Inflammatory macrophage treated with lipopolysaccharide for 4 hours (primary cell): ENCODE data around the gene MAP4K4.

Experiments used
- DNase-seq: peaks from one replicate; pipeline ENCODE4 v3.0.0-alpha.2; 2020

Gene MAP4K4

DNA sequence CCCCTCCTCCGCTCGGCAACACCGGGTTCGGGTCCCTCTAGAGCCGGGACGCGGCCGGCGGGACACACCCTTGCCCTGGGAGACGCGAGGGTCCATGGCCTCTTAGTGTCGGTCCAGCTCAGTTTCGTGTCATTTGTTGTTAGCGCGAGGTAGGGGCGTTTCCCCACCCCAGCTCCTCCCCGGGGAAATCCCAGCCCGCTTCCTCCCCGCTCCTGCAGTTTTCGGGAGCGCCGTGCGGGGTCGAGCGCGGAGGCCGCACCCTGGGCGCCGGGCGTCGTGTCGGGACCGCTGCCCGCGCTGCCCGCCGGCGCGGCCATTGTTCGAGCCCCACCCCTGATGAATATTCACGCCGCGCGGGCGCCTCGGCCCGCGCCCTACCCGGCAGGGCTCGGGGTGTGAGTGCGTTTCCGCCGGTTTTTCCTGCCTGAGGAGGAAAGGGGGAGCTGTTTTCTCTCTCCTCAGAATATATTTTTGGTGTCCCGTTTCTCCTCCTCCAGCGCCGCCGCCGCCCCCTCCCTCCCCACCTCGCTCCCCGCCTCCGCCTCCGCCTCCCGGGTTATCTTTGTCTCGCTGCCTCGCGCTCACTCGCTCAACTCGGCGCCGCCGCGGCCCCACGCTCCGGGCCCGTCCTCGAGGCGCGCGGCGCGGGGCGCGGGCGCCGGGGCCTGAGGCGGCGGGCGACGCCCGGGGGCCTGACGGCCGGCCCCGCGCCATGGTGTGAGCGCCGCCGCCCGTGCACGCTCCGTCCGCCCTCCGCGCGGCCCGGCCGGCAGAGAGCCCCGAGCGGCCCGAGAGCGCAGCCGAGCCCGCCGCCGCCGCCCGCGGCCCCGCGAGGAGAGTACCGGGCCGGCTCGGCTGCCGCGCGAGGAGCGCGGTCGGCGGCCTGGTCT is at the start of gene MAP4K4:
Gene MAP4K4, plus strand, starts transcription at position 584 of the 890 bp plus-strand sequence. CDS start 374 bp downstream, outside the sequence.
- peak; percentile 61 for DNase-seq

DNA sequence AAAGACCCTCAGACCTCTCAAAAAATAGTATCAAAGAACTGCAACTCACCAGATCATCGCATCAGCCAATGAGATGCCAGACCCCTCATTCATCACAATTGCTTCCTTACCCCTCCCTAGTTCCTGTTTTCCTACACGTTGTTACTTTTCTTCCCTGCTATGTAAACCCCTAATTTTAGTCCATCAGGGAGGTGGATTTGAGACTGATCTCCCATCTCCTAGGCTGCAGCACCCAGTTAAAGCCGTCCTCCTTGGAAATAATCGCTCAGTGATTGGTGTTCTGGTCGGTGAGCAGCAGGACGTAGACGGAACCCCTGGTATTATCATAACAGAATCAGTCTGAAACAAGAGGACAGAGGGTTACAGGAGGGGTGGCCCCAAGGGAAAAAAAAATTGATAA is 44.0 kb upstream of the MAP4K4 start:
- no peak for DNase-seq

DNA sequence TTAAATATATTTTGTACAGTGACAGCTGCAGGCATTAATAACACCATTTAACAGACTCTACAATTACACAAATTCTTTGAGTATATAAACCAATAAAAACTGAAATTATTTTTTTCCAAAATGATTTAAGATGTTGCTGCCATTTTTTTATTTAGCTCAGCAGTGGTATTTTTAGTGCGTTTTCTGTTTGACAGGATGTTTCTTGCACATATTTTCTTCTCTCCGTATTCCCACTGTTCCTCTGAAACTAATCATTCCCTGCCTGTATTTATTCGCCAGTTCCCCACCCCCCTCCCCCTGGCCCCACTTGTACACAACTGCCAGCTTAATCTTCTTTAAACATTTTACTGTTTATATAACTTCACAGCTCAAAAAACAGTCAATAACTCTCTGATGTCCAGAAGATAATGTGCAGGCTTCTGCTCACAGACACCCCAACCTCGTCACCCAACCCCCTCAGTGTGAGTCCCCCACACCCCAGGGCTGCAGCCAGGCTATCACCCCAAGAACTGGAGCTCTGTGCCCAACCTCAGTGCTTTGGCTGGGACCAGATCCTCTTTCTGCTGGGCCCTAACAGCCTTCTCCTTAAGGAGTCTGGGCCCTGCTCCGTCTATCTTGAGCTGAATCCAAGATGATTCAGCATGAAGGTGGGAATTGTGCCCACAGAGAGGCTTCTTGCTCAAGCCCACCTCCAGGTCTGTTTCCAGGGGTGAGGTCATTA is 41.6 kb upstream of the MAP4K4 start:
- DNase-seq, result no peak

DNA sequence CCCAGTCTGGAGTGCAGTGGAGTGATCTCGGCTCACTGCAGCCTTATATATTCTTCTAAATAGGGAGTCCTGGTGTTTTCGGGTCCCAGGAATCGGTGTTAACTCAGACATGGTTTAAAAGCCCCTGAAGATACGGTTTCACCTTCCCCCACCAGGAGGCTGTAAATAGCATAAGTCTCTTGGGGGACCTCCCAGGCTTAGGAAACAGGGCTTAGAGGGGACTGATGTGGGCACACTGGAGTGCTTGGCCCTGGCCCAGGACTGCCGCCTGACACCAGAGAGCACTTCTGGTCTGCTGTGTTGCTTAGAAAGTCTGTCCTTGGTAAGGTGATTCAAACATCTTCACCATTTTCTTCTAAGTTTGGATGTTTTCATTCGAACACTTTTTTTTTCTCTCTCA is 39.7 kb upstream of the MAP4K4 start:
- DNase-seq, result no peak

DNA sequence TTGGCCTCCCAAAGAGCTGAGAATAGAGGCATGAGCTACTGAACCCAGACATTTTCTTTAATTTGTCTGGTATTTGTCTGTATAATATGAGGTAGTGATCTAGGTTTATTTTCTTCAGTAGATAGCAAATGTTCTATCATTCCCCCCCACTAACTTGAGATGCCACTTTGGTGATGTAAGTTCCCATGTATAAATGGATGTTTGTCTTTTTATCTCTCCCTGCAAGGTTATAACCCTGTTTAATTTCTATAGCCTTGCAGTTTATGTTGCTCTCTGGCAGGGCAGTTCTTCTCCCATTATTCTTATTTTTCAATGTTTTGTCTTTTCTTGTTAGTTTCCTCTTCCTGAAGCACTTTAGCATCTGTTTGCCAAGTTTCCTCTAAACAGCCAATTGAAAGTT is 39.1 kb upstream of the MAP4K4 start:
- no peak for DNase-seq

GRCh38 chr2:101665312-101665711 is 32.2 kb upstream of the MAP4K4 start:
- DNase-seq, result no peak

- DNase-seq, result no peak
These were observed 29.7 kb upstream of the MAP4K4 start for GRCh38 chr2:101667823-101668222.

GRCh38 chr2:101672047-101672446 is 25.5 kb upstream of the MAP4K4 start:
- no peak for DNase-seq

GRCh38 chr2:101673920-101674319 is 23.6 kb upstream of the MAP4K4 start:
- DNase-seq, result no peak

DNA sequence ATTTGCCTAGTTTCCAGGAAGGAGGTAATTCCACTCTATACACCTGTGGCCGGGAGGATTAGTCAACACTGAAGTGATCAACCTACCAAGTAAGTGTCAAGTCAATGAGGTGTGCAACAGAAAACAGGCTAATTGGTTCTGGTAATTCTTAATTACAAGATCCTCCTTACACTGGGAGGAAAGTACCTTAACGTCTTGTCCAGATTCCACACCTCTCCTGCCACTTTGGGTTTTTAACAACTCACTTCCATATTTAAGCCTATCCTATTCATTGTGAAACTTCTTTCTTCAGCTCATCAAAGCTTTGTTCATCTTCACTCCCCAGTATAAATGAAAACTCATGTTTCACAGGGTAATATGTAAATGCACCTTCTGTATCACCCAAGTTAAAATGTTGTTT is 22.0 kb upstream of the MAP4K4 start:
- no peak for DNase-seq

DNA sequence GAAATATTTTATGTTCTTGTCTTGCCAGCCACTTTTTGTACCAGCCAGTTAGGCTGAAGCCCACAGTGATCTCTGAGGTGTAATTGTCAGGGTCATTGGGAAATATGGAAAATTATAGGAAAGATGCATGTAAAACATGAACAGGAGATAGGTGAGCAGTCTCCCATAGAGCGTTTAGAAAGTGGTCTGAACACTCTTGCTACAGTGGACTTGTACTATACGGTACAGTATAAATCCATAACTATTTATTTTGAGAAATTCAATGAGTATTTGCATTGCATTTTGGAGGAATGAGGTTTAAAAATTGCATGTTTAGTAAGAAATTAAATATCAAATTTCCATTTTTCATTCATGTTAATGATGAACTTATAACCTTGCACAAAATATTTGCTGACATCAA is 20.8 kb upstream of the MAP4K4 start:
- no peak for DNase-seq

DNA sequence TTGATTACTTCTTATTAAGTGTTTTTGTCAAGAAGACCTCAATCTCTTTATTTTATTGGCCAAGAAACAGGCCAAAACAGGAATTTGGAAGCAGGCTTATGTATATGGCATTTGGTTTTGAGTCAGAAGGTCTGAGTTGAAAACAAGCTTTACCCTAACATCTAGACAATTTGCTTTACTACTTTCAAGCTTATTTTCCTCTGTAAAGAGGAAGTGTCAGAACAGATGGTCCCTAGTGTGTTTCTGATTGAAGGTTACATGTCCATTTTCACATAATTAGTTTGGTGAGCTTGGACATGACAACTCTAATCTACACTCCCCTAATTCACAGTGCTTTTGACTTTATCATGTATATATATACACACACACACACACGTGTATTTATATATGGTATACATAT is 19.8 kb upstream of the MAP4K4 start:
- no peak for DNase-seq

DNA sequence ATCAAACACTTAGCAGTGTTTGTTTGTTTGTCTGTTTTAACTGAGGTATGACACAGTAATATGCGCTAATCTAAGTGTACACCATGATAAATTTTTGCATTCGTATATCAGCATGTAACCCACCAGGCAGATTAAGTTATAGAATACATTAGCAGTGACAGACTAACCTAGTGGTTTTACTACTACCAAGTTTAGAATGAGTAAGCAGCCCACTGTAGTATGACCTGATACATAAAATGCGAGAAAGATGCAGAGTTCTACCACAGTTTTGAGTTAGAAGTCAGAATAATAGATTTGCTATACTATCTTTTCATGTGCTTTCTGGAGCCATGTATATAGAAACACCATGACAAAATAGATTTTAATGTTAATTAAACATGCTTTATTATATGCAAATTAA is 19.1 kb upstream of the MAP4K4 start:
- no peak for DNase-seq

- DNase-seq, result no peak
These were observed 18.3 kb upstream of the MAP4K4 start for GRCh38 chr2:101679037-101679726.

- DNase-seq, result no peak
These were observed 17.6 kb upstream of the MAP4K4 start for GRCh38 chr2:101679801-101680487.

GRCh38 chr2:101682311-101682710 is 15.2 kb upstream of the MAP4K4 start:
- DNase-seq, result no peak

DNA sequence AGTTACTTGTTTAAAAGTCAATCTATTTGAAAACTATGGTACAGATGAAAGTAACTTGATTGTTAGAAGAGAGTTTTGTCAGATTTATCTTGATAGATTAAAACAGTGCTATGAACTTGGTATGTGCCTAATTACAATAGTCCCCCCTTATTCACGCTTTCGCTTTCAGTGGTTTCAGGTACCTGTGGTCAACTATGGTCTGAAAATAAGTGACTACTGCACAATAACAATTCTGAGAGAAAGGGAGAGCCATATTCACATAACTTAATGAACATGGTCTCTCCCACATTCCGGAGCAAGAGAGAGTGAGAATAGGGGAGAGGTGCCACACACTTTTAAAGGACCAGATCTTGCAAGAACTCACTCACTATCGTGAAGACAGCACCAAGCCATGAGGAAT is 13.2 kb upstream of the MAP4K4 start:
- DNase-seq, result no peak

GRCh38 chr2:101688261-101688660 is 9.2 kb upstream of the MAP4K4 start:
- no peak for DNase-seq

- DNase-seq, result peak; percentile 26
These were observed 8.2 kb upstream of the MAP4K4 start for GRCh38 chr2:101689114-101689825.

GRCh38 chr2:101690547-101691152 is 6.9 kb upstream of the MAP4K4 start:
- DNase-seq, result no peak

DNA sequence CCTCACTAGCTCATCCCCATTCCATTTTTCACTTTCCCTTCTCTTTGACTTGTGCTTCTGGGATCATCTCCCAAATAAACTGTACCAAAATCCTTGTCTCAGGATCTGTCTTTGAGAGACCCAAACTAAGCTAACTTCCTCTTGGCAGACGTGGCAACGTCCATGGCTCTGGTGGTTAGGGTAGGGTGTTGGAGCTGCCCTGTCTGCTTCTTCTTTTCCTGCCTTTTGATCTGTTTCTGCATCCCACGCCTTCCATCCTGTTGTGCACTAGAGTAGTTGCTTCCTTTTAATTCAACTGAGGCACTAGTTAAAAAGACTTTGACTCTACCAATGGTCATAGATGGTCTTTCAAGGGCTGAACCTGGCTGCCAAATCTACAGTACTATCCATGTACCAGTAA is 5.5 kb upstream of the MAP4K4 start:
- DNase-seq, result peak; percentile 67

GRCh38 chr2:101692766-101693165 is 4.7 kb upstream of the MAP4K4 start:
- DNase-seq, result no peak
